ENCODE results near the gene NLGN4Y. TPM values are rescaled to one million over a fixed set of nuclear protein-coding genes. Genes with fewer than 3 reads are reported as not detected.

Gene NLGN4Y
- total RNA-seq, 6 experiments from 2014 or later, result 6.9 TPM; not detected in 5

GRCh38 chrY:14528361-14528760 is 4.0 kb downstream of the NLGN4Y start:
- ATAC-seq, result no peak

GRCh38 chrY:14536703-14537102 is 12.4 kb downstream of the NLGN4Y start:
- H3K9me3 ChIP-seq, result no peaks in the 10 kb centered on the region
- H3K36me3 ChIP-seq, result no peaks in the 10 kb centered on the region
- no peaks in the 10 kb centered on the region for H3K4me1 ChIP-seq
- intact Hi-C loops (cut with DNase I), result no loop called here
- ATAC-seq (no peak), DNase-seq (no peak)
- H3K4me3 ChIP-seq, result no peak overlapping the region
- TF ChIP-seq POLR2A (IDR thresholded peaks at IDR 0.05) (no peak), CTCF (IDR thresholded peaks at IDR 0.05) (no peak)
- H3K27me3 ChIP-seq, result no peaks in the 10 kb centered on the region
- no peak overlapping the region for H3K27ac ChIP-seq

More at GRCh38 chrY:14528361-14528760, 4.0 kb downstream of the NLGN4Y start:
- DNase-seq, result no peak
- Histone ChIP-seq H3K27ac (no peak overlapping the region), H3K36me3 (no peaks in the 10 kb centered on the region), H3K4me3 (no peak overlapping the region), H3K9me3 (no peaks in the 10 kb centered on the region), H3K27me3 (no peaks in the 10 kb centered on the region), H3K4me1 (no peaks in the 10 kb centered on the region)
- WGBS (ENCODE audit: insufficient coverage, low coverage, low lambda C conversion rate, missing lambda C conversion rate), result no CpG with 5 or more reads among the region's 7 CpGs
- TF ChIP-seq CTCF (IDR thresholded peaks at IDR 0.05), result no peak
- no peak for TF ChIP-seq POLR2A (IDR thresholded peaks at IDR 0.05)
- intact Hi-C loops (cut with DNase I), result no loop called here

GRCh38 chrY:14543506-14543905 is 19.2 kb downstream of the NLGN4Y start:
- whole genome bisulfite sequencing (ENCODE audit: insufficient coverage, low coverage, low lambda C conversion rate, missing lambda C conversion rate), result no CpG with 5 or more reads among the region's 5 CpGs
- DNase-seq, result no peak
- no peak for ATAC-seq
- Histone ChIP-seq H3K27ac (no peak overlapping the region), H3K9me3 (no peaks in the 10 kb centered on the region), H3K4me1 (no peaks in the 10 kb centered on the region), H3K4me3 (no peak overlapping the region), H3K36me3 (no peaks in the 10 kb centered on the region), H3K27me3 (no peaks in the 10 kb centered on the region)
- no peak for TF ChIP-seq CTCF (IDR thresholded peaks at IDR 0.05)
- no peak for TF ChIP-seq POLR2A (IDR thresholded peaks at IDR 0.05)
- intact Hi-C loops (cut with DNase I), result no loop called here

GRCh38 chrY:14581294-14581693 is 57.0 kb downstream of the NLGN4Y start:
- no CpG with 5 or more reads among the region's 3 CpGs for WGBS (ENCODE audit: insufficient coverage, low coverage, low lambda C conversion rate, missing lambda C conversion rate)
- Histone ChIP-seq H3K9me3 (no peaks in the 10 kb centered on the region), H3K27me3 (no peaks in the 10 kb centered on the region), H3K4me3 (no peak overlapping the region), H3K36me3 (no peaks in the 10 kb centered on the region), H3K4me1 (no peaks in the 10 kb centered on the region), H3K27ac (no peak overlapping the region)
- DNase-seq (no peak), ATAC-seq (no peak)
- intact Hi-C loops (cut with DNase I), result no loop called here
- no peak for TF ChIP-seq CTCF (IDR thresholded peaks at IDR 0.05)
- TF ChIP-seq POLR2A (IDR thresholded peaks at IDR 0.05), result no peak

- H3K4me3 ChIP-seq, result no peak overlapping the region
- no peaks in the 10 kb centered on the region for H3K9me3 ChIP-seq
- TF ChIP-seq CTCF (IDR thresholded peaks at IDR 0.05), result no peak
- TF ChIP-seq POLR2A (IDR thresholded peaks at IDR 0.05), result no peak
- intact Hi-C loops (cut with DNase I), result no loop called here
- no CpG with 5 or more reads among the region's 4 CpGs for WGBS (ENCODE audit: insufficient coverage, low coverage, low lambda C conversion rate, missing lambda C conversion rate)
- H3K4me1 ChIP-seq, result no peaks in the 10 kb centered on the region
- DNase-seq, result no peak
- H3K36me3 ChIP-seq, result no peaks in the 10 kb centered on the region
- peak in 1 of 4 donors; percentile 45 for ATAC-seq
- no peak overlapping the region for H3K27ac ChIP-seq
- H3K27me3 ChIP-seq, result no peaks in the 10 kb centered on the region
These were observed 62.4 kb downstream of the NLGN4Y start for GRCh38 chrY:14586725-14587124.
